H9 (cell line): Measurements from ENCODE around the gene C1QL1. TPM values are rescaled to one million over a fixed set of nuclear protein-coding genes. Genes with fewer than 3 reads are reported as not detected.
A peak's percentile ranks its signal among the peaks of the same experiment; 100 is the strongest.

Experiments
- DNase-seq: peaks from one replicate; pipeline ENCODE4 v3.0.0-alpha.2; 2017
- H2AFZ ChIP-seq: one replicate; pipeline ENCODE4 v1.6.1; 2013; ENCODE audit warnings: mild to moderate bottlenecking, low read length, control low read depth, moderate library complexity
- H2AK5ac ChIP-seq: 2 replicates; pipeline ENCODE4 v1.6.1; 2013; ENCODE audit warnings: low read length, control low read depth, mixed read lengths; ENCODE audit not compliant: insufficient read length
- H2BK120ac ChIP-seq: one replicate; pipeline ENCODE4 v1.6.1; 2013; ENCODE audit warnings: low read depth, mild to moderate bottlenecking, low read length, control low read depth, inconsistent platforms; ENCODE audit not compliant: poor library complexity, severe bottlenecking
- H2BK12ac ChIP-seq: 2 replicates; pipeline ENCODE4 v1.6.1; 2013; ENCODE audit warnings: low read length, control low read depth, mixed read lengths, low read depth; ENCODE audit not compliant: insufficient read length
- H2BK15ac ChIP-seq: 2 replicates; pipeline ENCODE4 v1.6.1; 2013; ENCODE audit warnings: low read depth, low read length, control low read depth
- H2BK20ac ChIP-seq: one replicate; pipeline ENCODE4 v1.6.1; 2013; ENCODE audit warnings: low read depth, mild to moderate bottlenecking, low read length, control low read depth, inconsistent platforms; ENCODE audit not compliant: poor library complexity, severe bottlenecking
- H2BK5ac ChIP-seq: 2 replicates; pipeline ENCODE4 v1.6.1; 2013; ENCODE audit warnings: low read length, control low read depth, mixed read lengths; ENCODE audit not compliant: insufficient read length
- H3K14ac ChIP-seq: 2 replicates; pipeline ENCODE4 v1.6.1; 2013; ENCODE audit warnings: low read length, control low read depth; ENCODE audit not compliant: insufficient read depth
- H3K18ac ChIP-seq: 2 replicates; pipeline ENCODE4 v1.6.1; 2013; ENCODE audit warnings: low read depth, mild to moderate bottlenecking, mixed read lengths, low read length, control low read depth; ENCODE audit not compliant: insufficient read length
- H3K23ac ChIP-seq: 2 replicates; pipeline ENCODE4 v1.6.1; 2013; ENCODE audit warnings: low read length, control low read depth, mixed read lengths, low read depth; ENCODE audit not compliant: insufficient read length
- H3K23me2 ChIP-seq: 2 replicates; pipeline ENCODE4 v1.6.1; 2013; ENCODE audit warnings: low read depth, mild to moderate bottlenecking, mixed read lengths, low read length, control low read depth; ENCODE audit not compliant: insufficient read length, poor library complexity, severe bottlenecking
- H3K27ac ChIP-seq: 2 replicates; pipeline ENCODE4 v1.5.1; 2013; ENCODE audit warnings: low read length, control low read depth, mixed read lengths, low read depth; ENCODE audit not compliant: insufficient read length
- H3K27me3 ChIP-seq: 2 replicates; pipeline ENCODE4 v1.6.1; 2013; ENCODE audit warnings: low read length, control low read depth, inconsistent platforms; ENCODE audit not compliant: insufficient read depth
- H3K4ac ChIP-seq: 2 replicates; pipeline ENCODE4 v1.6.1; 2013; ENCODE audit warnings: low read depth, mild to moderate bottlenecking, control low read depth, inconsistent platforms, low read length, moderate library complexity
- H3K4me1 ChIP-seq: 2 replicates; pipeline ENCODE4 v1.6.1; 2013; ENCODE audit warnings: low read length, control low read depth, inconsistent platforms; ENCODE audit not compliant: insufficient read depth
- H3K4me2 ChIP-seq: 2 replicates; pipeline ENCODE4 v1.6.1; 2013; ENCODE audit warnings: low read length, control low read depth, mixed read lengths; ENCODE audit not compliant: insufficient read length, insufficient read depth
- H3K56ac ChIP-seq: 2 replicates; pipeline ENCODE4 v1.6.1; 2013; ENCODE audit warnings: low read depth, mild to moderate bottlenecking, mixed read lengths, low read length, control low read depth; ENCODE audit not compliant: insufficient read length
- H3K79me1 ChIP-seq: 2 replicates; pipeline ENCODE4 v1.6.1; 2013; ENCODE audit warnings: low read depth, mild to moderate bottlenecking, moderate library complexity, low read length, control low read depth, inconsistent platforms; ENCODE audit not compliant: insufficient read depth, poor library complexity, severe bottlenecking
- H3K79me2 ChIP-seq: 2 replicates; pipeline ENCODE4 v1.6.1; 2013; ENCODE audit warnings: low read length, control low read depth, inconsistent platforms; ENCODE audit not compliant: insufficient read depth
- H3K9ac ChIP-seq: 2 replicates; pipeline ENCODE4 v1.6.1; 2013; ENCODE audit warnings: low read length, control low read depth, mixed read lengths; ENCODE audit not compliant: insufficient read length; ENCODE audit errors: extremely low read depth
- H3K9me3 ChIP-seq: one replicate; pipeline ENCODE4 v1.6.1; 2013; ENCODE audit warnings: low read depth, low read length, inconsistent platforms; ENCODE audit not compliant: control insufficient read depth
- H3T11ph ChIP-seq: one replicate; pipeline ENCODE4 v1.6.1; 2013; ENCODE audit warnings: mild to moderate bottlenecking, low read length, control low read depth, inconsistent platforms
- H4K20me1 ChIP-seq: one replicate; pipeline ENCODE4 v1.6.1; 2013; ENCODE audit not compliant: control insufficient read depth, insufficient read length, insufficient read depth
- H4K5ac ChIP-seq: 2 replicates; pipeline ENCODE4 v1.6.1; 2013; ENCODE audit warnings: low read depth, mild to moderate bottlenecking, mixed read lengths, low read length, control low read depth; ENCODE audit not compliant: insufficient read length
- H4K8ac ChIP-seq: replicated peaks from 2 replicates; pipeline ENCODE4 v1.6.1; 2013; ENCODE audit warnings: low read length, control low read depth, mixed read lengths, low read depth; ENCODE audit not compliant: insufficient read length
- H4K91ac ChIP-seq: 2 replicates; pipeline ENCODE4 v1.6.1; 2013; ENCODE audit warnings: low read depth, mild to moderate bottlenecking, moderate library complexity, mixed read lengths, low read length, control low read depth; ENCODE audit not compliant: insufficient read length
- H3K27ac Mint-ChIP-seq, 3 experiments: 2 replicates in 2 of 3; 3 replicates in 1 of 3; pipeline ENCODE4 v1.8.0; 2020 to 2021; ENCODE audit warnings: mixed read lengths in 3 of 3, mild to moderate bottlenecking in 1 of 3, moderate library complexity in 1 of 3
- H3K27me3 Mint-ChIP-seq: 2 replicates; pipeline ENCODE4 v1.8.0; 2021; ENCODE audit warnings: low read depth, mild to moderate bottlenecking, moderate library complexity, mixed read lengths
- H3K36me3 Mint-ChIP-seq, 3 experiments: 2 replicates in 2 of 3; 3 replicates in 1 of 3; pipeline ENCODE4 v1.8.0; 2020 to 2021; ENCODE audit warnings: low read depth in 3 of 3, mixed read lengths in 3 of 3; ENCODE audit not compliant: insufficient read depth in 1 of 3
- H3K4me1 Mint-ChIP-seq, 2 experiments: 2 replicates each; pipeline ENCODE4 v1.8.0; 2020; ENCODE audit warnings: mixed read lengths in 2 of 2
- H3K4me3 Mint-ChIP-seq, 2 experiments: 2 replicates in 1 of 2; 3 replicates in 1 of 2; pipeline ENCODE4 v1.8.0; 2020 to 2021; ENCODE audit warnings: mild to moderate bottlenecking in 2 of 2, mixed read lengths in 2 of 2, moderate library complexity in 1 of 2
- H3K9me3 Mint-ChIP-seq, 2 experiments: 2 replicates in 1 of 2; 3 replicates in 1 of 2; pipeline ENCODE4 v1.8.0; 2020; ENCODE audit warnings: mild to moderate bottlenecking in 2 of 2, mixed read lengths in 2 of 2, moderate library complexity in 1 of 2
- CTCF ChIP-seq: fragments of 200-600 bp; sonication (generic); conservative IDR thresholded peaks from 3 replicates; pipeline ENCODE4 v1.8.0; 2021; ENCODE audit warnings: antibody characterized with exemption, mild to moderate bottlenecking
- WGBS: extraction: QIAGEN DNeasy Blood & Tissue Kit; methylation state at CpG from one replicate; pipeline ENCODE4 v1.1.7; 2013; ENCODE audit warnings: missing lambda C conversion rate, low lambda C conversion rate, mixed read lengths; ENCODE audit not compliant: insufficient read length; ENCODE audit errors: extremely low coverage; 5-methylcytosine and 5-hydroxymethylcytosine counted together
- total RNA-seq: library from RNA; stranded (reverse); gene quantifications from 2 replicates; pipeline ENCODE4 v1.2.1, GENCODE V29; 2021

The C1QL1 gene
- total RNA-seq, 1 experiment from 2014 or later: 6.0 TPM

- no peak overlapping the region for H3K56ac ChIP-seq
- Mint-ChIP-seq H3K4me3 (no peak overlapping the region), H3K27ac (peak overlapping the region in 1 of 3 experiments; percentile 71; a peak in 2 of 7 replicates), H3K27me3 (peaks cover 7% of the 10 kb centered on the region), H3K9me3 (no peaks in the 10 kb centered on the region), H3K36me3 (peaks cover 37 to 60% (median 55%) of the 10 kb centered on the region in 3 experiments), H3K4me1 (peaks cover 7 to 22% of the 10 kb centered on the region in 2 experiments)
- H2BK20ac ChIP-seq: no peak overlapping the region
- no peak overlapping the region for H4K8ac ChIP-seq
- H2BK5ac ChIP-seq: no peak overlapping the region
- H3K79me1 ChIP-seq: no peaks in the 10 kb centered on the region
- H4K20me1 ChIP-seq: no peaks in the 10 kb centered on the region
- no peaks in the 10 kb centered on the region for H3K79me2 ChIP-seq
- H4K5ac ChIP-seq: no peak overlapping the region
- H2BK120ac ChIP-seq: no peak overlapping the region
- no peak overlapping the region for H3K9ac ChIP-seq
- no peaks in the 10 kb centered on the region for H3K23me2 ChIP-seq
- no peak overlapping the region for H3K4ac ChIP-seq
- no peaks in the 10 kb centered on the region for H3K27me3 ChIP-seq
- no peak for TF ChIP-seq CTCF
- no peaks in the 10 kb centered on the region for H3K9me3 ChIP-seq
- H3K4me1 ChIP-seq: peaks cover 4% of the 10 kb centered on the region; the same call in 1 of the 2 replicates
- H2AK5ac ChIP-seq: no peak overlapping the region
- no peak for DNase-seq
- no peak overlapping the region for H3T11ph ChIP-seq
- H3K27ac ChIP-seq: no peak overlapping the region
- H3K14ac ChIP-seq: no peak overlapping the region
- WGBS: no CpG with 5 or more reads among the region's 18 CpGs
- H4K91ac ChIP-seq: no peak overlapping the region
- no peak overlapping the region for H2AFZ ChIP-seq
- no peak overlapping the region for H2BK12ac ChIP-seq
- H2BK15ac ChIP-seq: no peak overlapping the region
- no peak overlapping the region for H3K23ac ChIP-seq
- no peak overlapping the region for H3K18ac ChIP-seq
- H3K4me2 ChIP-seq: no peak overlapping the region
Observed at GRCh38 chr17:44925731-44926697, 42.1 kb downstream of the C1QL1 start.
